Colonic mucosa (tissue), 4 donors: ENCODE results near the gene MOB2. TPM values are rescaled to one million over a fixed set of nuclear protein-coding genes. Genes with fewer than 3 reads are reported as not detected.

ENCODE experiments used
- DNase-seq: peaks from one replicate; pipeline ENCODE4 v3.0.0-alpha.2; 2020
- H3K27ac ChIP-seq: fragments of 200-600 bp; one replicate; pipeline ENCODE4 v1.8.0; 2021
- H3K27me3 ChIP-seq: fragments of 200-600 bp; one replicate; pipeline ENCODE4 v1.8.0; 2021
- H3K36me3 ChIP-seq: fragments of 200-600 bp; one replicate; pipeline ENCODE4 v1.8.0; 2021
- H3K4me1 ChIP-seq: fragments of 200-600 bp; one replicate; pipeline ENCODE4 v1.8.0; 2021; ENCODE audit warnings: mild to moderate bottlenecking
- H3K4me3 ChIP-seq: fragments of 200-600 bp; one replicate; pipeline ENCODE4 v1.8.0; 2021
- H3K9ac ChIP-seq, 2 donors: one replicate each; pipeline ENCODE4 v1.7.0; 2013; ENCODE audit warnings: control low read depth in 2 of 2, low read depth in 2 of 2, low read length in 2 of 2
- H3K9me3 ChIP-seq: fragments of 200-600 bp; one replicate; pipeline ENCODE4 v1.8.0; 2021
- CTCF ChIP-seq: fragments of 200-600 bp; IDR thresholded peaks from one replicate; pipeline ENCODE4 v1.8.0; 2022; ENCODE audit warnings: antibody characterized with exemption, mild to moderate bottlenecking
- intact Hi-C: fragments of 100-400 bp; cut with DNase I; formaldehyde crosslinking; loops from one replicate; pipeline ENCODE4 v1.14.1; 2022
- total RNA-seq, 2 donors: library from RNA; stranded (reverse); fragmentation: NEBNext Ultra II Directional in 1 of 2; extraction: Animal tissue kit (Norgen Biotek cat#: 25700) in 1 of 2; gene quantifications; one replicate each; pipeline ENCODE4 v1.2.1, GENCODE V29; 2021
- donor health status: healthy.
- donor health status: DM: no; HTN: no; CAD: no.
- donor health status: DM: no; HTN: no; CAD: no.

MOB2 gene
- total RNA-seq, 2 donors from 2014 or later = 41.6 to 49.2 TPM

GRCh38 chr11:1454576-1454975, 32.0 kb downstream of the MOB2 start:
- no peak overlapping the region for H3K27ac ChIP-seq
- H3K4me3 ChIP-seq = no peak overlapping the region
- H3K36me3 ChIP-seq = no peaks in the 10 kb centered on the region
- intact Hi-C loops = no loop called here
- H3K27me3 ChIP-seq = no peaks in the 10 kb centered on the region
- no peaks in the 10 kb centered on the region for H3K9me3 ChIP-seq
- no peak for DNase-seq
- no peak overlapping the region for H3K9ac ChIP-seq
- no peak for TF ChIP-seq CTCF
- H3K4me1 ChIP-seq = no peaks in the 10 kb centered on the region

- intact Hi-C loops = no loop called here
- Histone ChIP-seq H3K4me3 (no peak overlapping the region), H3K9ac (no peak overlapping the region), H3K36me3 (no peaks in the 10 kb centered on the region), H3K27ac (no peak overlapping the region), H3K9me3 (no peaks in the 10 kb centered on the region), H3K4me1 (no peaks in the 10 kb centered on the region), H3K27me3 (no peaks in the 10 kb centered on the region)
- TF ChIP-seq CTCF = no peak
- peak; percentile 69 for DNase-seq
These were observed 33.0 kb downstream of the MOB2 start for GRCh38 chr11:1453611-1454034.

- no peaks in the 10 kb centered on the region for H3K27me3 ChIP-seq
- intact Hi-C loops = no loop called here
- TF ChIP-seq CTCF = no peak
- no peak overlapping the region for H3K27ac ChIP-seq
- no peak for DNase-seq
- H3K9ac ChIP-seq = no peak overlapping the region
- no peaks in the 10 kb centered on the region for H3K36me3 ChIP-seq
- H3K4me3 ChIP-seq = no peak overlapping the region
- H3K9me3 ChIP-seq = no peaks in the 10 kb centered on the region
- H3K4me1 ChIP-seq = no peaks in the 10 kb centered on the region
These were observed 33.8 kb downstream of the MOB2 start for GRCh38 chr11:1452744-1453143.

GRCh38 chr11:1451781-1452470, 34.7 kb downstream of the MOB2 start:
- Histone ChIP-seq H3K4me1 (no peaks in the 10 kb centered on the region), H3K9ac (no peak overlapping the region), H3K4me3 (no peak overlapping the region), H3K27me3 (no peaks in the 10 kb centered on the region), H3K9me3 (no peaks in the 10 kb centered on the region), H3K27ac (no peak overlapping the region), H3K36me3 (no peaks in the 10 kb centered on the region)
- no peak for TF ChIP-seq CTCF
- no peak for DNase-seq
- intact Hi-C loops = no loop called here

- H3K27ac ChIP-seq = no peak overlapping the region
- no peaks in the 10 kb centered on the region for H3K27me3 ChIP-seq
- H3K9me3 ChIP-seq = no peaks in the 10 kb centered on the region
- no peak overlapping the region for H3K9ac ChIP-seq
- no peak for DNase-seq
- TF ChIP-seq CTCF = no peak
- no peaks in the 10 kb centered on the region for H3K4me1 ChIP-seq
- intact Hi-C loops = no loop called here
- no peak overlapping the region for H3K4me3 ChIP-seq
- H3K36me3 ChIP-seq = no peaks in the 10 kb centered on the region
These were observed 35.4 kb downstream of the MOB2 start for GRCh38 chr11:1450949-1451710.
